ENCODE data around the gene AHNAK.

Gene AHNAK

GRCh38 chr11:62569611-62570010, 23.0 kb upstream of the AHNAK start:
- no peak overlapping the region for H3K9ac ChIP-seq (ENCODE audit: low read length)
- no peak overlapping the region for H3K4me2 ChIP-seq (ENCODE audit: low read depth, low read length, poor library complexity, severe bottlenecking)
- peaks cover 6% of the 10 kb centered on the region; the same call in 1 of the 2 replicates for H4K20me1 ChIP-seq (ENCODE audit: low read depth, low read length)
- H3K9me2 ChIP-seq (replicated peaks; ENCODE audit: insufficient read depth, low read length): no peaks in the 10 kb centered on the region
- no peaks in the 10 kb centered on the region for H3F3A ChIP-seq (ENCODE audit: insufficient read depth)
- H3K4me3 ChIP-seq (ENCODE audit: insufficient read depth, low read length, poor library complexity, severe bottlenecking): no peak overlapping the region
- no peaks in the 10 kb centered on the region for H3K27me3 ChIP-seq (ENCODE audit: low read length)
- no peaks in the 10 kb centered on the region for H3K9me3 ChIP-seq (ENCODE audit: insufficient read depth, low read length)
- peaks cover 34% of the 10 kb centered on the region for H3K36me3 ChIP-seq (ENCODE audit: low read length)
- H3K79me2 ChIP-seq (ENCODE audit: insufficient read depth, low read length): peaks cover 62% of the 10 kb centered on the region
- H3K27ac ChIP-seq (ENCODE audit: low read depth, low read length): no peak overlapping the region
- no peak for TF ChIP-seq EZH2phosphoT487 (conservative IDR thresholded peaks at IDR 0.05; ENCODE audit: low read length)
- no peak for TF ChIP-seq CTCF (IDR thresholded peaks at IDR 0.05; ENCODE audit: insufficient read depth, low read length, poor library complexity, severe bottlenecking)
- H2AFZ ChIP-seq (ENCODE audit: low read depth, low read length, severe bottlenecking): no peak overlapping the region

GRCh38 chr11:62567018-62567633, 20.5 kb upstream of the AHNAK start:
- TF ChIP-seq EZH2phosphoT487 (conservative IDR thresholded peaks at IDR 0.05; ENCODE audit: low read length) (no peak), CTCF (IDR thresholded peaks at IDR 0.05; ENCODE audit: insufficient read depth, low read length, poor library complexity, severe bottlenecking) (no peak)
- H3K27ac ChIP-seq (ENCODE audit: low read depth, low read length): no peak overlapping the region

GRCh38 chr11:62566247-62566646, 19.6 kb upstream of the AHNAK start:
- Histone ChIP-seq H4K20me1 (ENCODE audit: low read depth, low read length) (peaks cover 12% of the 10 kb centered on the region; the same call in 1 of the 2 replicates), H3K9me2 (replicated peaks; ENCODE audit: insufficient read depth, low read length) (no peaks in the 10 kb centered on the region), H3K9me3 (ENCODE audit: insufficient read depth, low read length) (no peaks in the 10 kb centered on the region), H3F3A (ENCODE audit: insufficient read depth) (peaks cover 4% of the 10 kb centered on the region; the same call in 1 of the 2 replicates), H3K27me3 (ENCODE audit: low read length) (no peaks in the 10 kb centered on the region), H3K9ac (ENCODE audit: low read length) (no peak overlapping the region), H3K79me2 (ENCODE audit: insufficient read depth, low read length) (peaks cover 40% of the 10 kb centered on the region), H3K36me3 (ENCODE audit: low read length) (peaks cover 27% of the 10 kb centered on the region; the same call in 1 of the 2 replicates), H2AFZ (ENCODE audit: low read depth, low read length, severe bottlenecking) (no peak overlapping the region), H3K27ac (ENCODE audit: low read depth, low read length) (no peak overlapping the region), H3K4me3 (ENCODE audit: insufficient read depth, low read length, poor library complexity, severe bottlenecking) (no peak overlapping the region), H3K4me2 (ENCODE audit: low read depth, low read length, poor library complexity, severe bottlenecking) (no peak overlapping the region)
- TF ChIP-seq CTCF (IDR thresholded peaks at IDR 0.05; ENCODE audit: insufficient read depth, low read length, poor library complexity, severe bottlenecking) (no peak), EZH2phosphoT487 (conservative IDR thresholded peaks at IDR 0.05; ENCODE audit: low read length) (no peak)

More at GRCh38 chr11:62567018-62567633, 20.5 kb upstream of the AHNAK start:
- Histone ChIP-seq H4K20me1 (ENCODE audit: low read depth, low read length) (peaks cover 12% of the 10 kb centered on the region; the same call in 1 of the 2 replicates), H3K9ac (ENCODE audit: low read length) (no peak overlapping the region), H2AFZ (ENCODE audit: low read depth, low read length, severe bottlenecking) (no peak overlapping the region), H3K4me3 (ENCODE audit: insufficient read depth, low read length, poor library complexity, severe bottlenecking) (no peak overlapping the region), H3K79me2 (ENCODE audit: insufficient read depth, low read length) (peaks cover 49% of the 10 kb centered on the region), H3K27me3 (ENCODE audit: low read length) (no peaks in the 10 kb centered on the region), H3F3A (ENCODE audit: insufficient read depth) (no peaks in the 10 kb centered on the region), H3K9me2 (replicated peaks; ENCODE audit: insufficient read depth, low read length) (no peaks in the 10 kb centered on the region), H3K9me3 (ENCODE audit: insufficient read depth, low read length) (no peaks in the 10 kb centered on the region), H3K36me3 (ENCODE audit: low read length) (peaks cover 34% of the 10 kb centered on the region), H3K4me2 (ENCODE audit: low read depth, low read length, poor library complexity, severe bottlenecking) (no peak overlapping the region)
